Right ventricle myocardium inferior (tissue), 1 donor: ENCODE measurements around the gene VAT1L. TPM values are rescaled to one million over a fixed set of nuclear protein-coding genes. Genes with fewer than 3 reads are reported as not detected.

ENCODE experiments used
- ATAC-seq: fragments of 200-7000 bp; cut with Tn5 transposase; one replicate; pipeline ENCODE4 v1.9.1; 2020; ENCODE audit warnings: mild to moderate bottlenecking, moderate library complexity
- DNase-seq: peaks from one replicate; pipeline ENCODE4 v3.0.0; 2021; ENCODE audit errors: missing footprints
- intact Hi-C: fragments of 100-400 bp; cut with DNase I; formaldehyde crosslinking; loops from one replicate; pipeline ENCODE4 v1.11.0; 2022
- total RNA-seq: library from RNA; stranded (reverse); fragmentation: NEBNext Ultra II Directional; extraction: Animal tissue kit (Norgen Biotek cat#: 25700); gene quantifications from one replicate; pipeline ENCODE4 v1.2.1, GENCODE V29; 2021
- donor health status: DM: no; HTN: yes; CAD: no; lungs with severe emphysema.

The VAT1L gene
- total RNA-seq, 1 donor from 2014 or later, result 20.6 TPM

DNA sequence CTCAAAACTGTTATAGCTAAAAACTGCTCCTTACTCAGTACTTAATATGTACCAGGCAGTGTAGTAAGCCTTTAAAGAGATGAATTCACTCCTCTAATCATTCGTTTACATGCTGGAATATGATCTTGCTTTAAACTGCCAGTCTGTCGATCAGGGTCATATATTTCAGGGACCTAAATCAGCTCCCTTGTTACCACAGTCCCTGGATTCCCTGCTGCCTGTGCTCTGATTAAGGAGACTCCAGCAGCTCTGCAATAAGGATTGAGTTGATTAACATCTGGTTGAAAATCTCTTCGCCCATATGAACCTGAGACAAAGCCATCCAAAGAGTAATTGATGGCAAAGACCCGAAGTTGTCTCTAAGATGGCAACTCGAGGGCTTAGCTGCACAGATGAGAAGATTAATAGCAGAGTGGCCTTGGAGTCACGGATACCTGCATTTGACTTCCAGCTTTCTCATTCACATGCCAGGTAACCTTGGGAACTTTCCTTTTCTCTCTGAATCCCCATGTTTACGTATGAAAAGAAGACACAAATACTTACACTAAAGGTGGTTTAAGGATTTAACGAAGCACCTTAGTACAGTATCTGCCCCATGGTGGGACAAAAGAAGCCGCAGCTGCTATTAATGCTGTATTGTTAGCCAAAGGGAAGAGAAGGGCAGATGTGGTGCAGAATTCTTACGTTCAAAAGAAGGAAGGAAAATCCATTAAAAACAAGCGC, 68.2 kb downstream of the VAT1L start:
- intact Hi-C loops, result loop anchor here (5.0 kb wide), 2 partner anchors 66 to 116 kb away; no protein-coding TSS in a partner anchor
- ATAC-seq, result no peak
- no peak for DNase-seq

DNA sequence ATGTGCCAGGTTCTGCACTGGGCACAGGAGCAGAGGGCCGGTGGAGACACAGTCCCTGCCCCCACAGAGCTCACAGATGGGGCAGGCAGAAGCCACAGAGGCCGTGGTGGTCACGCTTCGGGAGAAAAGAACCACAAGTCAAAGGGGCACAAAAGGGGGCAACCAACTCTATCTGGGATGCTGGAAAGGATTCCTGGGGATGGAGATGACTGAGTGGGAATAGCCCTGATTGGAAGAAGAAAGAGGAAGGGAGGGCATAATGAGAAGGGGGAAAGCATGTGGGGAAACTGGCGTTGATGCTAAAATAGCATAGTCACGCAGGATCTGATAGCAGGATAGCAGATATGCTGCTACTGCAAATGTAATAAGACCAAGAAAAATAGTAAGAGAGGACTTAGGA, 69.7 kb downstream of the VAT1L start:
- ATAC-seq, result no peak
- intact Hi-C loops, result loop anchor here (5.0 kb wide), 2 partner anchors 64 to 114 kb away; no protein-coding TSS in a partner anchor

DNA sequence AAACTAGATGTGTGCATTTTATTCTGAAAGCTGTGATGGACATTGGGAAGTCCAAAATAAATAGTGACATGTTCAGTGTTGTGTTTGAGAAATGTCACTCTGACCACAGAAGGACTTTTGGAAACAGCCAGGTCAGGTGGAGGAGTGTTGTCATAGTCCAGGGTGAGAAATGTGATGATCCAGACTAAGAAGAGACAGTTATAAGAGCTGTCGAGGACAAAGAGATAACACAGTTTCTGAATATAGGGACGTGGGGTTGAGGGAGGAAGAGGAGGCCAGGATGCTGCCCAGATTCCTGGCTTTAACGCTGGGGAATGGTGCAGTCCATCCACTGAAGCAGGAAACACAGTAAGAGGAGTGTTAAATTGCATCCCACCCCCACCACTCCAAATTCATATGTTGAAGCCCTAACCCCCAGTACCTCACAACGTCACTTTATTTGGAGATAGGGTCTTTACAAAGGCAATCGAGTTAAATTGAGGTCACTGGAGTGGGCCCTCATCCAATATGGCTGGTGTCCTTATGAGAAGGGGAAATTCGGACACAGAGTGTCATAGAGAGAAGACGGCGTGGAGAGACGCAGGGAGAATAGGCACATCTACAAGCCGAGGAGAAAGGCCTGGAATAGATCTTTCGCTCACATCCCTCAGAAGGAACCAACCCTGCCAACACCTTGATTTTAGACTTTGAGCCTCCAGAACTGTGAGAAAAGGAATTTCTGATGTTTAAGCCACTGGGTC, 71.3 kb downstream of the VAT1L start:
- intact Hi-C loops, result loop anchor here (5.0 kb wide), 2 partner anchors 63 to 113 kb away; no protein-coding TSS in a partner anchor
- ATAC-seq, result peak; percentile 93
- DNase-seq, result no peak

More for the DNA sequence above, 69.7 kb downstream of the VAT1L start:
- DNase-seq, result no peak

DNA sequence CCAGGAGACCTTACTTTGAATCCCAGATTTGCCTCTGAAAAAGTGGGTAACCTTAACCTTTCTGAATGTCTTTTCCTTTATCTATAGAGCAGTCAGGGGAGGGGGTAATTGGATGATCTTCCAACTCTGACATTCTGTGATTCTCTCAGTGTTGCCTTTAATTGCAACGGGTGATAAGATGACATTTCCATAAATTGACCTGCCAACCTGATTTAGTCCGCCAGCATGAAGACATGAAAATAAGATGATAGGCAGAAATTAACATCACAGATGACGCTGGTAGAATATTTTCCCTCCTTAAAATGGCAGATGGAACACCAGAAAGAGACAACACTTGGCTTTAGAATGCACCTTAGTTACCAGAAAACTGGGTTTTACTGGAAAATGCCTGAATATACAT, 72.6 kb downstream of the VAT1L start:
- intact Hi-C loops, result no loop called here
- no peak for ATAC-seq

DNA sequence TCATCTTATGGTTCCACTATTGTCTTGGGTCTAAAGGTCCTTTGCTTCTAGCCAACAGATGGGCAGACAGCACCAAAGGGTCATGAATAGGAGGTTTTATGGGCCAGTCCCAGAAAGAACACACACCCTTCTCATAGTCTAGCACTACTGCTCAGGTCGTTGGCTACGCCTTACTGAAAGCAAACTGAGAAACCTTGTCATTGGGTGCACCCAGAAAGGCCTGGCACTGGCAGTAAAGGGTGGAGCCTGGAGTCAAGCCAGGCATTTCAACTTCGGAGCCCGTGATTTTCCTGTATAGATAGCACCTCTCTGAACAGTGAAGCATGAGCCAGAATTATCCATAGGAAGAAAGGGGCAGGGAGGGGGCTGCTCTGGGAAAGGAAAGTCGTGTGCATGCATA, 74.9 kb downstream of the VAT1L start:
- intact Hi-C loops, result no loop called here
- no peak for DNase-seq
- ATAC-seq, result no peak

More for the DNA sequence above, 72.6 kb downstream of the VAT1L start:
- DNase-seq, result no peak

DNA sequence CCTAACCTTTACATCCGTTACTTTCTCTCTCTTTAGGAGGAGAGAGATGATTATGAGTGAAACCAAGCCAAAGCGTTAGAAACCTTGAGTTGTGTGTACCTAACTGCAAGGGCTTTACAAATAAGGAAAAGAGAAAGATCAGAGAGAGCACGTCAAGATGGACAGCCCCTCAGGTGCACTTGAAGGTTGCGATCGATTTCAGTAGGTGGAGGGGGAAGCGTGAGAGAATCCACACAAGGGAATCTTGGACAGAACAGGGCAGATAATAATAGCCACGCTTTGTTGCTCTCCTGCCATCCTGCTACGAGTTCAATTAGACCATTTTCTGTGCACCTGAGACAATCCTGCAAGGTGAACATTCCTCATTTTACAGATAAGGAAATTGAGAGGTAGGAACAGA, 78.4 kb downstream of the VAT1L start:
- DNase-seq, result no peak
- no peak for ATAC-seq
- intact Hi-C loops, result no loop called here

DNA sequence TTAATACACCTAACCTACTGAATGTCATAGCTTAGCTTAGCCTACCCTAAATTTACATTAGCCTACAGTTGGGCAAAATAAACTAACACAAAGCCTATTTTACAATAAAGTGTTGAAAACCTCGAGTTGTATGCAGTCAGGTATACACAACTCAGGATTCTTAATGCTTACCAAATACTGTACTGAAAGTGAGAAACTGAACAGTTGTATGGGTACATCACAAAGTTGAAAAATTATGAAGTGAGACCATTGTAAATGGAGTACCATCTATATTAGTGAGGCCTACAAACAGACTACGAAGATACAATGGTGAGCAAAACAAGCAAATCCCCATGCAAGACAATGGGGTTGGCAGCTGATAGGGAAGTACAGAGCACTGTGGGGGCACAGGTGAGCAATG, 79.7 kb downstream of the VAT1L start:
- intact Hi-C loops, result no loop called here
- no peak for DNase-seq
- no peak for ATAC-seq

DNA sequence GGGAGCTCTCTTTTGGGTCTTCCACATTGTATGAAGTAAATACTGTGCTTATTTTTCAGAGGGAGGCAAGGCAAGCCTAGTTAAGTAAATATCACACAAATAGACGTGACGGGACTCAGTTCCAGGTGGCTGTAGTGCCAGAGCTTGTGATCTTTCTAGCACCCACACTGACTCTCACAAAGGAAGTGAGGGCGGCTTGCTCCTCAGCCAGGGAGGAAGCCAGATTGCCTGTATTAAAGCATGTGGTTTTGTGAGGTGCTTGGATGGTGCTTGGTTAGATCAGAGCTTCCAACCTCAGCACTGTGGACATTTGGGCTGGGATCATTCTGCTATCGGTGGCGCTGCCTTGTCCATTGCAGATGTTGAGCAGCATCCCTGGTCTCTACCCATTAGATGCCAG, 80.1 kb downstream of the VAT1L start:
- no peak for ATAC-seq
- intact Hi-C loops, result no loop called here

DNA sequence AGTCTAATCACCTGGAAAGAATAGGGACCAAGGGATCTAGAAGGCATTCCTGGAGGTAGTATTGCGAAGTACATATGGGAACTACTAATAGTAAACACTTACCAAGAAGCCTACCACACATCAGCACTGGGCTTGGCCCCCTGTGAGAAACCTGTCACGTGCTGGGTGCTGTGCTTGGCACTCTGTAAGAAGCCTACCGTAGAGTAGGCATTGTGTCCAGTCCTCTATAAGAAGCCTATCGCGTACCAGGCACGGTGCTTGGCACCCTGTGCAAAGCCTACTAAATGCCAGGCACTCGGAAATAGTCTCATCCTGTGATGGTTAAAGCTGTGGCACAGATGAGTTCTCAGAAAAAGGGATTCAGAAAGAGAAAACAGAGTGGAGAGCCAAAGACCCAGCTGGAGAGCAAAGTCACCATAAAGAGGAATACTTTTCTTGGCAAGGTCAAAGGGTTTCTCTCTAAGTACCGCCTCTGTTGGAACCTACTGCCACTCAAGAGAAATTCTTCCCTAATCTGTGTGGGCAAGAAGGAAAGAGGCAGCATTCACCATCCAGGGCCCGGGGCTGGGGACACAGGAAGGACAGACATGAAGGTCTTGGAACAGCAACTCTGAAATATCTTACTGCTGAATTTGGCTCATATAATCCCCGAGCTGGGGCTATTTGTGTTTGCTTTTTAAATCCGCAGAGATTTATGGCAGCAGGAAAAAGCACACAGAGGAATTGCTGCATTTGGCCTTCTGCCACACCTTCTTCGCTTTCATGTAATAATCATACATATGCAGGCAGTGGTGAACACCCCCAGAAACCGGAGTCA, 81.8 kb downstream of the VAT1L start:
- DNase-seq (peak; percentile 76), ATAC-seq (peak; percentile 71)
- intact Hi-C loops, result loop anchor here (5.0 kb wide), 1 partner anchor 148 kb away; the partner anchor contains the start of gene NUDT7

More for the DNA sequence above, 80.1 kb downstream of the VAT1L start:
- no peak for DNase-seq

DNA sequence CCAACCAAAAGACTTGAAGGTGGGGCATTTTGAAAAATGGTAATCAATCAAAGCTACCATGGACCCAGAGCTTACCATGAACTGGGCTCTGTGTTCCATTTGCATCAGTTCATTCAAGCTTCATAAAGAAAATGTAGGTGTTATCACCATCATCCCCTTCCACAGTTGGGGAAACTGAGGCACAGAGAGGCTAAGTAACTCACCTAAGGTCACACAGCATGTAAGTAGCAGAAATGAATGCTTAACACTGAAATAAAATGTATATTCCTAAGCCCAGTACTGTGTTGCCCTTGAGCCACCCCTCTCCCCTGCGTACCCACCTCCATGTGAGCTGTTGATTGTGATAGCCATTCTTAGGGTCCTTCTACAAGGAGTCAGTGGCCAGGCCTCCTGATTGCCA, 83.6 kb downstream of the VAT1L start:
- no peak for ATAC-seq
- DNase-seq, result no peak
- intact Hi-C loops, result loop anchor here (5.0 kb wide), 1 partner anchor 150 kb away; the partner anchor contains the start of gene NUDT7

DNA sequence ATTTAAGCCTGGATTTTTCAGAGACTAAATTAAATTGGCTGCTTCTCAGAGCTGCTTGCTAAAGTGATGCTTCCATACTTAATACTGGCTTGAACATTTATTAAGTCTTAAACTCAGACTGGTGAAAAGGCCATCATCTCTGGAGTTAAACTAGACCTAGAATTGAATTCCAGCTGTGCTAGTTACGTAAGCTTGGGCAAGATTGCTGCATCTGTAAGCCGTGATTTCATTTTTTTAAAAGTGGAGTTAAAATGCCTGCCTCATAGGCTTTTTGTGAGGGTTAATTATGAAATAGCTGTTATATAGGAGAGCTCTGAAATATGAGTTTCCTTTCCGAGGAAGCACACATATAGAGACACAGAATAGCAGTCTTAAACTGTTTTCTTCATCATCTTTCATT, 84.7 kb downstream of the VAT1L start:
- no peak for ATAC-seq
- no peak for DNase-seq
- intact Hi-C loops, result loop anchor here (5.0 kb wide), 1 partner anchor 151 kb away; the partner anchor contains the start of gene NUDT7

DNA sequence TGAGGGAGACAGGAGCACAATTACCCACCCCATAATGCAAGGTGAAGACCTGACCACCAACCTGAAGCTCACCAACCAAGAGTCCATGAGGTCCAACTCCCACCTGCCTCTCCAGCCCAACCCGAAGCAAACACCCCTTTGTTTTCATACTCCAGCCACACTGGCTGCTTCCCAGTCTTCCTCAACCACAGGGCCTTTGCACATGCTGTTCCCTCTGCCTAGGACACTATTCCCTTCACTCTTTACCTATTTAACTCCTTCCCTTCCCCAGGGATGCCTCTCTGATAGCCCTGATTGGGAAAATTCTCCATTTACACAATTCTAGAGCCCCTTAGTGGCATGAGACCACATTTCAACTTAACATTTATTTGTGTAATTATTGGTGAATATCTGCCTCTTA, 86.0 kb downstream of the VAT1L start:
- DNase-seq, result no peak
- ATAC-seq, result no peak
- intact Hi-C loops, result loop anchor here (5.0 kb wide), 1 partner anchor 152 kb away; the partner anchor contains the start of gene NUDT7

DNA sequence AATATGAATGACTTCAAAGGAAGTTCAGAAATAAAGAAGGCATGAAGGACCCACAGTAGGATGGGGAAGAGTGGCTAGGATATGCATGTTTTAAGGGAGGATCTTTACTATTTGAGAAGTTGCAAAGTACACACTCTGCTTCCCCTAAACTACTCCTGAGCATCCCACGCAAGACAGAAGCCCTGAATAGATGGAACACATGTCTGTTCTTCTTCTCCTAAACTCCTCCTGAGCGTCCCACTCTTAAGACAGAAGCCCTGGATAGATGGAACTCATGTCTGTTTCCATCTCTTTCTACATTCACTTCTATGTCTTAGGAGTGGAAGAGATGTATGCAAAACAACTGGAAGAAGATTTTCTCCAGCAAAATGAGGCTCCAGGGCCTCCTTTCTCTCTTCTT, 88.4 kb downstream of the VAT1L start:
- intact Hi-C loops, result no loop called here
- no peak for ATAC-seq
- no peak for DNase-seq

DNA sequence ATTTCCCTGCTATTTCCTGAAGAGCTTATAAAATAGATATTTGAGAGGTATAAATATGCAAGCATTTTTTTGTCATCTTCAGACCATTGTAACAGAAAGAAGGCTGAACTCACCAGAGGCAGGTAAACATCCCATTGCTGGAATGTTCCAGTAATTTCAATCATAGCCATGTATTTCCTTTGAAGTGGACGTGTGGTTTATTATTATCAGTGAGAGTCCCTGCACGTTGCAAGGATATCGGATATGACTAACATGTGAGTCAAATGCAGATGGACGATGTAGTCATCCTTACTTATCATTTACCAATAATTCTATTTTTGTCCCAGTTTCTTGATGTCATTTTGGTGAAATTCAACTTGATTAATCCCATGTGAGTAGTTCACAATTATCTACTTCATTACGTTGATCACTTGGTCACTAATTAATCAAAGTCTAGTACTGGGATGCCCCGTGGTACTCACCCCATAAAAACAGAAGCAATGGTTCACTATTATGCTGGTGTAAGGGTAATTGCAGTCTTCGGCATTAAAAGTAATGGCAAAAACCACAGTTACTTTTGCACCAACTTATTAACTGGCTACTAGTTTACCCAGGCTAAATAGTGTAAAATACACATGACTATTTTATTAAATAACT, 89.5 kb downstream of the VAT1L start:
- ATAC-seq, result no peak
- intact Hi-C loops, result no loop called here
- DNase-seq, result no peak

DNA sequence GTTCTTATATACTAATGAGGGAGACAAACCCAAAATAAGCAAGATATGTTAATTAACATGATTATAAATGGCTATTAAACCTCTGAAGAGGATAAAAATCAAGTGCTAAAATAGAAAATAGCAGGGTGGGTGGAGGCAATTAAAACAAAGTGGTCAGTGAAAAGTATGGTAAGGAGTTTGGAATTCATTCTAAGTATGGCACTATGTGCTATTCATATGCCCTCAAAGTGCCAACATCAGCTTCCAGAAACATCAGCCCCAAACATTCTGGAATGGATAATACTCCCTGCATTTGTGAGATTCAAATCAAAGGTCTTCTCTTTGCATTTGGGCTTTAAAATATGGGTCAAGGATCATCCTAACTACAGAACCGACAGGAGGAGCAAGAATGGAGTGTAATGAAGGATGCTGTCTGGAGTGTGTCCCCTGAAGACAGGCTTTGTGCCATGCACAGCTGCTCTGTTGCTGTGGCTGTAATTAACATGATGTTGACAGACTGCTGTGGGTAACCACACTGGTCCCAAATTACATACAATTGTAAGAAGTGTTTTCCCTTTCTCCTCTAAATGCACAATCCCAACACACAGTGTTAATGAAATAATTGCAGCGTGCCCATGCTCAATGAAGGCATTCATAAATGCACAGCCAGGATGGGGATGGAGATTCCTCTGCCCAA, 93.1 kb downstream of the VAT1L start:
- no peak for ATAC-seq

DNA sequence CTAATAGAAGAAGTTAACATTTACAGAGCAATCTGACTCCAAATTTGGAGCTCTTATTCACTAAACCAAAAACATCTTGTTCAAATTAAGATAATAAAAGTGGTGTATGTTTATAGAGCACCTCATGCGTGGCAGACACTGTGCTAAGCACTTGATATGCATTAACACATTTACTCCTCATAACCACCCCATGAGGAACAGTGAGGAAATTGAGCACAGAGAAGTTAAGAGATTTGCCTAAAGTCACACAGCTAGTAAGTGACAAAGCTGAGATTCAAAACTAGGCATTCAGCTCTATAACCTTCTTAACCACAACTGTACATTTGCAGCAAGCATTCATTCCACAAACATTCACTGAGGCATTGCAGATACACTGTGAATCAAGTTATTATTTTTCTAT, 94.0 kb downstream of the VAT1L start:
- intact Hi-C loops, result no loop called here
- no peak for ATAC-seq

More for the DNA sequence above, 93.1 kb downstream of the VAT1L start:
- DNase-seq, result no peak
- intact Hi-C loops, result no loop called here

DNA sequence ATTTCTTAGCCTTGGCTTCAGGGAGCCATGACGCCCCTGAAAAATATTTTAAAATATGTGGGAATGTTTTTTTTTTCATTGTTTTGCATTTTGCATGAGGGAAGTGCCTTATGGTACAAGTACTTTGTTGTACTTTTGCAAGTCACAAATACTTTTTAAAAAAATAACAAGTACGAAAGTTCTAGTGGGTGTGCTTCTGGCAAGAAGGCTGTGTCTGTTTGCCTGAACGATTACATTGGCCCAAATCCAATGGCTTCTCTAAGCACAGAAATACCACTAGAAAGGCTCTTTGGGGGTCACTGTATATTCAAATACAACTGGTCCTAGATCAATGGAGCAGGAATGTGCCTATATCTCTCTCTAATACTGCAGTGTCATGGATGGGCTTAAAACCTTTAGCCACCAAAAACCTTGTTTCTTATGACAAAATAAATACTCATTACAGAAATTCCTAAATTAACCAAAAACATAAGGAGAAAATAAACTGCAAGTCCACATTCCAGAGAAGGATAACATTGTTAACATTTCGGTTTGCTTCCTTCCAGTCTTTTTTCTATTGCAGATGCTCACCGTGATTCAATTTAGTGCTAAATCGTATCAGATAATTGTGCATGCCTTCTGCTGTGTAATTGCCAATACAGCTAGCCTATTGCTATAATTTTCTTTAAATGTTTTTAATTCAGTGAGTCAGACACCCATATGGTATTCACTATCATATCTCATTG, 97.4 kb downstream of the VAT1L start:
- ATAC-seq (no peak), DNase-seq (no peak)
- intact Hi-C loops, result no loop called here

More for the DNA sequence above, 94.0 kb downstream of the VAT1L start:
- no peak for DNase-seq
